Spinal cord (tissue), 10 donors: ENCODE measurements around the gene NRF1. TPM values are rescaled to one million over a fixed set of nuclear protein-coding genes. Genes with fewer than 3 reads are reported as not detected.

Source experiments
- DNase-seq, 6 donors: peaks; one replicate each; pipeline versions ENCODE4 v3.0.0 to v3.0.0-alpha.2; 2013 to 2015; ENCODE audit warnings: low spot score in 6 of 6, low read depth in 4 of 6
- H3K27ac ChIP-seq: one replicate; pipeline ENCODE4 v1.5.1; 2013; ENCODE audit warnings: low read depth, low read length, control low read depth
- H3K27me3 ChIP-seq: one replicate; pipeline ENCODE4 v1.6.1; 2013; ENCODE audit warnings: low read length; ENCODE audit not compliant: control insufficient read depth, insufficient read depth
- H3K36me3 ChIP-seq: one replicate; pipeline ENCODE4 v1.6.1; 2013; ENCODE audit warnings: low read length; ENCODE audit not compliant: control insufficient read depth, insufficient read depth
- H3K4me1 ChIP-seq: one replicate; pipeline ENCODE4 v1.6.1; 2013; ENCODE audit warnings: low read length; ENCODE audit not compliant: control insufficient read depth, insufficient read depth
- H3K4me3 ChIP-seq: one replicate; pipeline ENCODE4 v1.5.1; 2013; ENCODE audit warnings: low read depth, low read length, control low read depth
- H3K9me3 ChIP-seq: one replicate; pipeline ENCODE4 v1.6.1; 2013; ENCODE audit warnings: low read length; ENCODE audit not compliant: control insufficient read depth, insufficient read depth
- WGBS: methylation state at CpG from one replicate; pipeline ENCODE4 v1.1.5; 2013; ENCODE audit warnings: missing lambda C conversion rate; ENCODE audit not compliant: insufficient coverage; 5-methylcytosine and 5-hydroxymethylcytosine counted together
- polyA plus RNA-seq, 2 donors: library from polyadenylated mRNA; unstranded; fragments of 120-200 nt; gene quantifications; one replicate each; pipeline ENCODE4 v1.2.1, GENCODE V29; 2013; ENCODE audit not compliant: insufficient read length in 2 of 2
- total RNA-seq, 2 donors: library from RNA; depleted of rRNA in 1 of 2; stranded (reverse); fragments of 120-200 nt in 1 of 2; fragments of >200 nt in 1 of 2; gene quantifications; one replicate each; pipeline versions ENCODE4 v1.2.3 to v1.2.4, GENCODE V29; 2013 to 2014
- donor health status: healthy.

NRF1 gene
- total and polyA plus RNA-seq, 4 donors: 19.9 to 30.0 (median 22.8) TPM

DNA sequence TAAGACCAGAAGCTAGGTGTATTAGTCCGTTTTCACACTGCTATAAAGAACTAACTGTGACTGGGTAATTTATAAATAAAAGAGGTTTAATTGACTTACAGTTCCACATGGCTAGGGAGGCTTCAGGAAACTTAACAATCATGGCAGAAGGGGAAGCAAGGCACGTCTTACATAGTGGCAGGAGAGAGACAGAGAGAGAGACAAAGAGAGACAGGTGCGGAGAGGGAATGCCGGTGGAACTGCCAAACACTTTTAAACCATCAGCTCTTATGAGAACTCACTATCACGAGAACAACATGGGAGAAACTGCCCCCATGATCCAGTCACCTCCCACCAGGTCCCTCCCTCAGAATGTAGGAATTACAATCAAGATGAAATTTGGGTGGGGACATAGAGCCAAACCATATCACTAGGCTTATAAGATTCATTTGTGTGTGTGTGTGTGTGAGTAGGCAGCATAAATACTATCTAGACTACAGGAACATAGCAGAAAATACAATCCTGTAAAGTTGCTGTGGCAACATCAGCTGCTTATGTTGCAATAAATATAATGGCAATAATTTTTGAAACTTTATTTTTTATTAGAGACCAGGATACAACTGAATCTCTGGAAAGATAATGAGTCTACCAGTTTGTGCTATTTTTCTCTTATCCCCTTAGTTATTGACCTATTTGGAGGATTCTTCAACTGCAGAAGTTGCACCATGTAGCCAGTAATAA is 77.1 kb downstream of the NRF1 start:
- Histone ChIP-seq H3K4me1 (no peaks in the 10 kb centered on the region), H3K4me3 (no peak overlapping the region), H3K27ac (no peak overlapping the region), H3K9me3 (no peaks in the 10 kb centered on the region), H3K27me3 (no peaks in the 10 kb centered on the region), H3K36me3 (peaks cover 23% of the 10 kb centered on the region)
- DNase-seq: no peak
- no CpG with 5 or more reads among the region's 5 CpGs for WGBS

DNA sequence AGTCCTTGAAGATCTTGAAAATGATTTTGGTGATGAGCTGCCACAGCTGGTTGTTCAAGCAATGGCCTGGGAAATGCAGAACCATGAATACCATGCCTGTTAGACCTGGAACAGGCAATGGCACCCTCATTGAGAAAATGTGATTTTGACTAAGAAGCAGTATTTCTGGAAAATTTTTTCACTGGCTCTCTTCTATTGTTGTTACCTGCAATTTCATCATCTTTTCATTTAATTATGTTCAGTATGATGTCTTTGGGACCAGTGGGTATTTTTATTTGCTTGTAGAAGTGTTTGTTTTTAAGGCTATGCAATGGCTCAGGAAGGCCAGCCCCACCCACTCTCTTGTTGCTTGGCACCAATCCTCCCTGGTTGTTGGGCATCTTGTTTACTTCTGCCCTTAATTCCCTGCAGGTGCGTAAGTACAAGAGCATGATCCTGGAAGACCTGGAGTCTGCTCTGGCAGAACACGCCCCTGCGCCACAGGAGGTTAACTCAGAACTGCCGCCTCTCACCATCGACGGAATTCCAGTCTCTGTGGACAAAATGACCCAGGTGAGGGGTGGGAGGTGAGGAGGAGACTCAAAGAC is 78.6 kb downstream of the NRF1 start:
- Histone ChIP-seq H3K36me3 (peaks cover 23% of the 10 kb centered on the region), H3K4me3 (no peak overlapping the region), H3K27ac (no peak overlapping the region), H3K27me3 (no peaks in the 10 kb centered on the region), H3K4me1 (no peaks in the 10 kb centered on the region), H3K9me3 (no peaks in the 10 kb centered on the region)
- 89% methylated on average over 6 of the region's 6 CpGs for WGBS
- no peak for DNase-seq

DNA sequence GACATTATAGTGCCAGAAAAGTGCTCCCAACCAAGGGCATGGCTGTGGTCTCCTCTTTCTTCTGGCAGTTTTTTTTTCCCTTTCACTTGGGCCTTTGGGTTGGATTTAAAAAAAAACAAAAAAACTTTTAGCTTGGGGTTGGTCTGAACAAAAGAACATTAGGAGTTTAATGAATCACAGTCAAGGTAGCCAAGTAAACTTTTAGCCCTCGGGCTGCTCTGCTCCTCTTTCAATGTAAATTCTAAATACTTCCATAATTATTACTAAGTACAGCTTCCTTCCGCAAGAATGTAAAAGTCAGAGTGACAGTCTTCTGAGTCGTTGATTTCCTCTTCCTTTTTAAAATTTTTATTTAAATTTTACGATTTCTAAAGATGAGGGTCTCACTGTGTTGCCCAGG is 79.2 kb downstream of the NRF1 start:
- Histone ChIP-seq H3K4me1 (no peaks in the 10 kb centered on the region), H3K4me3 (no peak overlapping the region)
- WGBS: 100% methylated on average over 1 of the region's 4 CpGs

DNA sequence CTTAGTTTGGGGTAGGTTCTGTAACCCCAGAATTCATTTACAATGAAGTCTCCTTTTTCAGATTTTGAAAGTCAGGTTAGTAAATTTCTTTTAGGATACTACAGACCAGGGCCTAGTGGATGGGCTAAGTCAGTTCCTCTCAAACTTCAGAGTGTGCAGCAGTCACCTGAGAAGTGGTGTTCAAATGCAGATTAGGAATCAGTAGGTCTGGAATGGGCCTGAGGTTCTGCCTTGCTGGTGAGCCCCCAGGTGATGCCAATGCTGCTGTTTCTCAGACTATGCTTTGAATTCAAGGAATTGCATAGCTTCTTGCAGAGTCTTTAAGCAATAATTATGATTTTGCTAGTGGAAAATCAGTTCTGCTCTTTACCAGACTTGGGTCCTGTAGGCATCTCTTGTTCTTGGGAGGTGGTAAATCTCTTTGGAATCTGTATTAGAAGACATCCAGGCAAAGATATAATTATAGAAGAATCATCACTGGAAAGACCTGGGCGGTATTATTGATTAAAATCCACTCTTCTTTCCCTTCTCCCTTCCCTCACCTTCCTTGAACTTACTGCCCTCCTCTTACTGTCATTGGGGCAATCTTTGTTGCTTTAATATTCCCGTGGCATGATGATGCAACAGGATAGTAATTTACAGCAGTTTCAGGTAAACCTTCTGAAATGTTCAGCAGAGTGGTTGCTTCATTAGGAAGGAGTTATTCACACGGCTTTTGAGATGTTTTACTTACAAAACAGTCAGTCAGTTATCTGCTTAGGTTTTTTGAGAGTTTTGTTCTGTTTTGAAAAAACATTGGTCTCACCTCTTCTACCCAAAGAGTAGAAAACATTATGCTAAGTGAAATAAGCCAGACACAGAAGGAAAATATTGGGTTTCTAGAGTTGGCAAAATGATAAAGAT is 87.2 kb downstream of the NRF1 start:
- 100% methylated on average over 1 of the region's 3 CpGs for WGBS
- no peak overlapping the region for H3K27ac ChIP-seq
- H3K4me3 ChIP-seq: no peak overlapping the region
- no peaks in the 10 kb centered on the region for H3K9me3 ChIP-seq
- DNase-seq: no peak
- H3K36me3 ChIP-seq: no peaks in the 10 kb centered on the region
- H3K4me1 ChIP-seq: no peaks in the 10 kb centered on the region
- no peaks in the 10 kb centered on the region for H3K27me3 ChIP-seq

More for the DNA sequence above, 79.2 kb downstream of the NRF1 start:
- H3K27ac ChIP-seq: no peak overlapping the region
- peaks cover 23% of the 10 kb centered on the region for H3K36me3 ChIP-seq
- H3K27me3 ChIP-seq: no peaks in the 10 kb centered on the region
- no peak for DNase-seq
- no peaks in the 10 kb centered on the region for H3K9me3 ChIP-seq

DNA sequence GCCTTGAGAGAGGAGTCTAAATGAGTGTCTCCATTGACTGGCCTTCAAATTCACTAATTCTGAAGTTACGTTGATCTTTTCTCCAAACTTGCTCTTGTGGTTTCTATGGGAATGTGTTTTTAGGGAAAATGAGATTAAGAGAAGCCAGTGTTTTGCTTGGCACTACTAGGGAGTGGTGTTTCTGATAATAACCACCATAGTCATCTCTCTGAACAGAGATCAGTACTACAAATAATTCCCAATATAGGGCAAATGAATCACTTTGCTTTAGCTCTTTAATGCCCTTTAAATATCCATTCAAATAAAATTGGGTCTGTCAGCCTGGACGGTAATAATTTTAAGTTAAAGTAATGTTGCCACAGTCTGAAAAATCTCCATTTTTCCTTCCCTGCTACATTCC is 90.8 kb downstream of the NRF1 start:
- no CpG with 5 or more reads among the region's 2 CpGs for WGBS
- Histone ChIP-seq H3K4me3 (no peak overlapping the region), H3K36me3 (no peaks in the 10 kb centered on the region), H3K4me1 (no peaks in the 10 kb centered on the region), H3K9me3 (no peaks in the 10 kb centered on the region), H3K27me3 (no peaks in the 10 kb centered on the region), H3K27ac (no peak overlapping the region)
- DNase-seq: no peak

DNA sequence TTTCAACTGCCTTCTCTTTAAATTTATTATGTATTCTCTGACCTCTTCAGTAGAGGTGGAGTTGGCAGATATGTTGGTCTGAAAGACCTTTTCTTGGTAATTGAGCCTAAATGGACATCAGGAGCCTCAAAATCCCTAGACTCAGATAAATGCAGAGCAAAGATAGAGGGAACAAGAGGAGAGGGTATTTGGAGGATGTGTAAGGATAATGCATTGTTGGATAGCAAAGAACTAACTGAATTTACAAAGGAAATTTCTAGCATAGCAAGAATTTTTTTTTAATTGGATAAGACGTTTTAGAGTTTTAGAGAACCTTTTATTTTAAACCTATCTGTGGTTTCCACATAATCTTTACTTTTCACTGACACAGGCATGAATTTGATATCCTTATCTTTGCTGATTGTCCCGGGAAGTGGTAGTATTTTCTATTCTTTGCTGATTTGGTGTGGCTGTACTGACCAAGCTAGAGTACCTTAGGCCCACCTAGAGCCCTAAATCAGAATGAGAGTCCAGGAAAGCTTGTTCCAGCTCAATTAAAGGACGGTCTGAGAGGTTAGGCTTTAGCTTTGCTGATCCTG is 91.3 kb downstream of the NRF1 start:
- Histone ChIP-seq H3K4me3 (no peak overlapping the region), H3K9me3 (no peaks in the 10 kb centered on the region), H3K27ac (no peak overlapping the region), H3K4me1 (no peaks in the 10 kb centered on the region), H3K36me3 (no peaks in the 10 kb centered on the region), H3K27me3 (no peaks in the 10 kb centered on the region)
- no peak for DNase-seq
- no CpG with 5 or more reads among the region's 3 CpGs for WGBS

DNA sequence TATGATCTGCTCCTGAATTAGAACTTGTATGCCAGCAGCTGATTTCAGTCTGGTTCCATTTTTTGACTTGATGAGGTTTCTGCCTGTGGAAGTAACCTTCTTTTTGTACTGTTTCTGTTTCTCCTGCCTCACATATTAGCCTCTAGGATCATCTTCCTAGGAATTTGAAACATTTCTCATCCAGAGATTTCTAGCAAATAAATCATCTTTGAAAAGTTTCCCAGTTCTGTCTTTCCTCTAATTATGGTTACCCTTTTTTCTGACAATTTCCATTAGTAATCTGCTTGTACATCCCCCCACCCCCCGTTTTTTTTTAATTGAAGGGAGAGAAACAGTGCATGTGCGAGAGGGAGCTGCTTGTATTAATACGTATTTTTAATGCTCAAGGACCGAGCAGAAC is 92.2 kb downstream of the NRF1 start:
- WGBS: no CpG with 5 or more reads among the region's 4 CpGs
- no peak overlapping the region for H3K4me3 ChIP-seq
- H3K27ac ChIP-seq: no peak overlapping the region
- H3K4me1 ChIP-seq: no peaks in the 10 kb centered on the region
- no peaks in the 10 kb centered on the region for H3K36me3 ChIP-seq
- H3K27me3 ChIP-seq: no peaks in the 10 kb centered on the region
- no peak for DNase-seq
- no peaks in the 10 kb centered on the region for H3K9me3 ChIP-seq

DNA sequence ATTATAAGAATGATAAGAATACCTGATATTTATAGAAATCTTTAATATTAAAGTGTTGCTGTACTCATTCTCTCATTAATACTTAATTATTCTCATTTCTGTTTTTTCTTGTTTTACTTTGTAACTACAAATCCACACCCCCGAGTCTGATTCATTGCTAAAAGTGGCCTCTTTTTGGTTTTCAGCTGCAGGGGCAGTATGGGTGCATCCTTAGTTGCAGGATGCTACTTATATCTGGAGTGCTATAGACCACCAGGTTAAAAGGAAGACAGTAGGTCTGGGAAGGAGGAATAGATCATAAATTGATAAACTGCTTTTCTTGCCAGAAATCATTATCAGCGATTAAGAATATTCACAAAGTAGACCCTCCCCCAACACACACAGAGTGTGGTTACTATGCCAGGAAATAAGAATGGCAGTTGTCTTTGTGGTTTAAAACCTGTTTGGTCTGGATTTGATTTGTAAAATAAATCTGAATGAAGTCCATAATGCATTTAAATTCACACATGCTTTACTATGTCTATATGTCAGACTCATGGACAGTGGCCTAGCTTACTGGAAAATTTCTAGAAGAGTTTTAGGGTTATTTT is 96.5 kb downstream of the NRF1 start:
- H3K4me1 ChIP-seq: no peaks in the 10 kb centered on the region
- H3K4me3 ChIP-seq: no peak overlapping the region
- no peak for DNase-seq
- WGBS: 100% methylated on average over 1 of the region's 2 CpGs
- no peak overlapping the region for H3K27ac ChIP-seq
- H3K36me3 ChIP-seq: peaks cover 11% of the 10 kb centered on the region
- H3K27me3 ChIP-seq: no peaks in the 10 kb centered on the region
- no peaks in the 10 kb centered on the region for H3K9me3 ChIP-seq

DNA sequence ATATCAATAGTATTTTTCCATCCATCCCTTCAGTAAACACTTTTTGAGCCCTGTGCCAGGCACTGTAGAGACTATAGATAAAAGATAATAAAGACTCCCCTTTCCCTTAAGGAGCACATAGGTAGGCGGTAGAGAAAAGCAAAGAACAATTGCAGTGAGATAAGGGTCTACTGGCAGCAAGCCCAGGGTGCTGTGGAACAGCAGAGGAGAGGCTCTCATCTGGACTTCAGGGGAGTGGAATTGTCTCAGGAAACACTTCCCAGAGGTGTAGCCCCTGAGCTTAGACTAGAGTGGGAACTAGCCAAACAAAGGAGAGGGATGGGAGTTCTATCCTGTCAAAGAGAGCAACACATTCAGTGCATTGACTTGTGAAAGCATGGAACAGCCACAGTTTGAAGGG is 102.0 kb downstream of the NRF1 start:
- H3K36me3 ChIP-seq: peaks cover 17% of the 10 kb centered on the region

More for the DNA sequence above, 102.0 kb downstream of the NRF1 start:
- no peak for DNase-seq
- Histone ChIP-seq H3K27ac (no peak overlapping the region), H3K4me3 (no peak overlapping the region), H3K9me3 (no peaks in the 10 kb centered on the region), H3K27me3 (no peaks in the 10 kb centered on the region), H3K4me1 (no peaks in the 10 kb centered on the region)
- WGBS: no CpG with 5 or more reads among the region's 1 CpG
